HepG2 (cell line): Measurements from ENCODE around the gene GAL3ST3.

Source experiments
- FOSL1 ChIP-seq: sonication (generic); formaldehyde crosslinking; IDR thresholded peaks from 2 replicates; pipeline ENCODE4 v1.9.0; 2021; ENCODE audit warnings: missing genetic modification reagents, borderline replicate concordance
- TOE1 ChIP-seq: sonication (generic); formaldehyde crosslinking; IDR thresholded peaks from 2 replicates; pipeline ENCODE4 v1.4.0; 2020; ENCODE audit warnings: mild to moderate bottlenecking, missing genetic modification reagents
- TF ChIP-seq, protein P1 (sequence below): sonication (generic); formaldehyde crosslinking; IDR thresholded peaks from 2 replicates; pipeline ENCODE4 v1.5.0; 2020; ENCODE audit warnings: mild to moderate bottlenecking, missing genetic modification reagents, moderate library complexity

DNA sequence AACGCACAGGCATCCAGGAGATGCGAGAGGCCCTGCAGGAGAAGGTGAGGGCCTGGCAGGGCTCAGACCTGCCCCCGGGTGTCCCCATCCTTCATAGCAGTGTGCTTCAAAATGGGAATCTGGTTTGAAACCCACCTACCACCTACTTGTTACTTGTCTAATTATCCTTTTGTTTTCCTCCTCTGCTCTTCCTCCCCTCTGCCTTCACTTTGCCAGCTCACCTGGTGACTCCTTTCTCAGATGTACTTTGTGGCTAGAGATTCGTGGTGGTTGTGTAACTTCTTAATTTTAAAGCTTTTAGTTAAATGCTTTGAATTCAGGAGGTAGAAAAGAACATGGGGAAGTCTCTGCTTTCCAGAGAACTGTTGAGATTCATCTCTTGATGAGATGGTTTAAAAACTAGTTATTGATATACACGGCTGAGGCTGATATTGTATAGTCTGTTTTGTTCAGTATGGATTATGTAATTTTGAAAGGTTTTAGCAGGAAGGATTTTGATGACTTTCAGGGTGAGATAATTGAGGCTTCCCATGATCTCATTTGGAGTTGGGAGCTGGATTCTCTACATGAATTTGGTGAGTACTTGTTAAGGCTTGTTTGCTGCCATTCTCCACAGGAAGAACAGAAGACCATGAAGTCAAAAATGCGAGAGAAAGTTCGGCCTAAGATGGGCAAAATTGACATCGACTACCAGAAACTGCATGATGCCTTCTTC, 11.2 kb upstream of the GAL3ST3 start:
- TF ChIP-seq, protein P1, sequence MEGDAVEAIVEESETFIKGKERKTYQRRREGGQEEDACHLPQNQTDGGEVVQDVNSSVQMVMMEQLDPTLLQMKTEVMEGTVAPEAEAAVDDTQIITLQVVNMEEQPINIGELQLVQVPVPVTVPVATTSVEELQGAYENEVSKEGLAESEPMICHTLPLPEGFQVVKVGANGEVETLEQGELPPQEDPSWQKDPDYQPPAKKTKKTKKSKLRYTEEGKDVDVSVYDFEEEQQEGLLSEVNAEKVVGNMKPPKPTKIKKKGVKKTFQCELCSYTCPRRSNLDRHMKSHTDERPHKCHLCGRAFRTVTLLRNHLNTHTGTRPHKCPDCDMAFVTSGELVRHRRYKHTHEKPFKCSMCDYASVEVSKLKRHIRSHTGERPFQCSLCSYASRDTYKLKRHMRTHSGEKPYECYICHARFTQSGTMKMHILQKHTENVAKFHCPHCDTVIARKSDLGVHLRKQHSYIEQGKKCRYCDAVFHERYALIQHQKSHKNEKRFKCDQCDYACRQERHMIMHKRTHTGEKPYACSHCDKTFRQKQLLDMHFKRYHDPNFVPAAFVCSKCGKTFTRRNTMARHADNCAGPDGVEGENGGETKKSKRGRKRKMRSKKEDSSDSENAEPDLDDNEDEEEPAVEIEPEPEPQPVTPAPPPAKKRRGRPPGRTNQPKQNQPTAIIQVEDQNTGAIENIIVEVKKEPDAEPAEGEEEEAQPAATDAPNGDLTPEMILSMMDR (CRISPR knock-in tag) = no peak
- TF ChIP-seq TOE1 (CRISPR knock-in tag) (no peak), FOSL1 (CRISPR knock-in tag) (no peak)
